ENCODE results near the gene ADAM12.

The ADAM12 gene

GRCh38 chr10:126393076-126393475 lies 4.8 kb upstream of the ADAM12 start:
- no peak for DNase-seq (ENCODE audit: extremely low read depth, low read depth)
- TF ChIP-seq CTCF (IDR thresholded peaks at IDR 0.05; ENCODE audit: low read depth, low read length), result no peak

GRCh38 chr10:126392469-126392868 lies 4.2 kb upstream of the ADAM12 start:
- TF ChIP-seq CTCF (IDR thresholded peaks at IDR 0.05; ENCODE audit: low read depth, low read length), result no peak
- no peak for DNase-seq (ENCODE audit: extremely low read depth, low read depth)

- DNase-seq (ENCODE audit: extremely low read depth, low read depth), result no peak
- TF ChIP-seq CTCF (IDR thresholded peaks at IDR 0.05; ENCODE audit: low read depth, low read length), result no peak
Measured at GRCh38 chr10:126392068-126392467, 3.8 kb upstream of the ADAM12 start.

GRCh38 chr10:126391192-126391885 lies 3.1 kb upstream of the ADAM12 start:
- no peak for TF ChIP-seq CTCF (IDR thresholded peaks at IDR 0.05; ENCODE audit: low read depth, low read length)
- DNase-seq (ENCODE audit: extremely low read depth, low read depth), result no peak

- DNase-seq (ENCODE audit: extremely low read depth, low read depth), result no peak
- TF ChIP-seq CTCF (IDR thresholded peaks at IDR 0.05; ENCODE audit: low read depth, low read length), result no peak
Measured at GRCh38 chr10:126390324-126390723, 2.0 kb upstream of the ADAM12 start.

GRCh38 chr10:126387041-126387921 lies 996 bp downstream of the ADAM12 start:
- DNase-seq (ENCODE audit: extremely low read depth, low read depth), result no peak
- TF ChIP-seq CTCF (IDR thresholded peaks at IDR 0.05; ENCODE audit: low read depth, low read length), result peak; percentile 86

GRCh38 chr10:126384269-126384873 lies 3.9 kb downstream of the ADAM12 start:
- TF ChIP-seq CTCF (IDR thresholded peaks at IDR 0.05; ENCODE audit: low read depth, low read length), result no peak
- no peak for DNase-seq (ENCODE audit: extremely low read depth, low read depth)

Data from AG09319 (cell line).